Activated naive CD4-positive, alpha-beta T cell treated with anti-CD3 and anti-CD28 coated beads, Interleukin-2, amount 50 U/mL, for 16 hours (primary cell): ENCODE measurements around the gene OR2AT4.
"Not testable (repeated sequence)": the region's sequence is repeated elsewhere in the genome, so short reads cannot be mapped to it uniquely, and the experiment has no call there.

Experiments used
- DNase-seq: peaks from one replicate; pipeline ENCODE4 v3.0.0-alpha.2; 2020

The OR2AT4 gene

DNA sequence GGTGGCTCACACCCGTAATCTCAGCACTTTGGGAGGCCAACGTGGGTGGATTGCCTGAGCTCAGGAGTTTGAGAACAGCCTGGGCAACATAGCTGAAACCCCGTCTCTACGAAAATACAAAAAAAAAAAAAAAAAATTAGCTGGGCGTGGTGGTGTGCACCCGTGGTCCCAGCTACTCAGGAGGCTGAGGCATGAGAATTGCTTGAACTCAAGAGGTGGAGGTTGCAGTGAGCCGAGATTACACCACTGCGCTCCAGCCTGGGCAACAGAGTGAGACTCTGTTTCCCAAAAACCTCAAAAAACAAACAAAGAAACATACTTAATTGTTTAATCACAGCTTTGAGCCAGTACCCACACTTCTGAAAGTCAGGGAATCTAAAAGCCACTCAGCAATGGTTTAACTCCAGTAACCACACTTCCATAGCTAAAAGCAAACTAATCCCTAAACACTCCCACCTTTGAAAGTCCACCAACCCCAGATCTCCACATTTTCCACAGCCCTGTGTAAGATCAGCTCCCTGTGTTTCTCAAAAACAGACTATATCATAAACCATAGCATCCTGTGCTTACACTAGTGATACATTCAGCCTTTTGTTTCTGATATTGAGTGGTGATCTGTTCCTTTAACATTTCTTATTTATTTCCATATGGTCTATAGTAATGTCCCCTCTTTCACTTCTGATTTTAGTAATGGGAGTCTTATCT is 4.9 kb upstream of the OR2AT4 start:
- no peak for DNase-seq

DNA sequence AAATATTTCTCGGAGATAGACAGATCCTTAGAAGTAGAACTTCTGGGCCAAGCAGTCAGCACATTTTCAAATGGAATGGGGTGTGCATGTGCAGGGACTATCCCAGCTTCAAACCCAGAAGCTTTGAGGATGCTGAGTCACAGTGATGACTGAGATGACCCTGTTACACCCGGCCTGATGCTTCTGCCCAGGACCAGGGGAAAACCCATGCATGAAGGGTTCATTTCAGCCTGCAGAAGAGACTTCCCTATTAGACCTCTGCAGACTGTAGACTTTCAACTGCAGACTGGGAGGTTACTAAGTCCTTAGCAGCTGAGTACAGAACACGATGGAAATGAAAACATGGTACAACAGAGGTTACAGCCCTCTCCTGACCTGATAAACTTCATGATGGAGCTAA is 3.6 kb upstream of the OR2AT4 start:
- DNase-seq: no peak

DNA sequence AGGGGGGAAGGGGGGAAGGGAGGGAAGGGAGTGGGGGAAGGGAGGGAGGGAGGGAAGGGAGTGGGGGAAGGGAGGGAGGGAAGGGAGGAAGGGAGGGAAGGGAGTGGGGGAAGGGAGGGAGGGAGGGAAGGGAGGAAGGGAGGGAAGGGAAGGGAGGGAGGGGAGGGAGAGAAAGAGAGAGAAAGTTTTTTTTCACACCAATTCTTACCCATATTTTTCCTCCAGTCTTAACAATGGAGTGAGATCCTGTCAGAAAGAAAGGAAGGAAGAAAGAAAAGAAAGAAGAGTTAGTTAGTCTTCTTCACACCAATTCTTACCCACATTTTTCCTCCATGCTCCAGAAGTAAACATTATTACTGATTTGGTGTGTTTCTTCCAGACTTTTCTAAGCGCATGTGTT is 3.0 kb upstream of the OR2AT4 start:
- no peak for DNase-seq

DNA sequence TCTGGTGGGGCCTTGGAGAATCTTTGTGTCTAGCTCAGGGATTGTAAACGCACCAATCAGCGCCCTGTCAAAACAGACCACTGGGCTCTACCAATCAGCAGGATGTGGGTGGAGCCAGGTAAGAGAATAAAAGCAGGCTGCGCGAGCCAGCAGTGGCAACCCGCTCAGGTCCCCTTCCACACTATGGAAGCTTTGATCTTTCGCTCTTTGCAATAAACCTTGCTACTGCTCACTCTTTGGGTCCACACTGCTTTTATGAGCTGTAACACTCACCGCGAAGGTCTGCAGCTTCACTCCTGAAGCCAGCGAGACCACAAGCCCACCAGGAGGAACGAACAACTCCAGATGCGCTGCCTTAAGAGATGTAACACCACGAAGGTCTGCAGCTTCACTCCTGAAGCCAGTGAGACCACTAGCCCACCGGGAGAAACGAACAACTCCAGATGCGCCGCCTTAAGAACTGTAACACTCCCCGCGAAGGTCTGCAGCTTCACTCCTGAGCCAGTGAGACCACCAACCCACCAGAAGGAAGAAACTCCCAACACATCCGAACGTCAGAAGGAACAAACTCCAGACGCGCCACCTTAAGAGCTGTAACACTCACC is 2.3 kb upstream of the OR2AT4 start:
- not testable (repeated sequence) for DNase-seq

DNA sequence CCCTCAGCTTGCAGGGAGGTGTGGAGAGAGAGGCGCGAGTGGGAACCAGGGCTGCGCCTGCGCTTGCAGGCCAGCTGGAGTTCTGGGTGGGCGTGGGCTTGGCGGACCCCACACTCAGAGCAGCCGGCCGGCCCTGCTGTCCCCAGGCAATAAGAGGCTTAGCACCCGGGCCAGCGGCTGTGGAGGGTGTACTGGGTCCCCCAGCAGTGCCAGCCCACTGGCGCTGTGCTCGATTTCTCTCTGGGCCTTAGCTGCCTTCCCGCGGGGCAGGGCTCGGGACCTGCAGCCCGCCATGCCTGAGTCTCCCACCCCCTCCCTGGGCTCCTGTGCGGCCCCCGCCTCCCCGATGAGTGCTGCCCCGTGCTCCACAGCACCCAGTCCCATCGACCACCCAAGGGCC is 1.5 kb upstream of the OR2AT4 start:
- DNase-seq: not testable (repeated sequence)

DNA sequence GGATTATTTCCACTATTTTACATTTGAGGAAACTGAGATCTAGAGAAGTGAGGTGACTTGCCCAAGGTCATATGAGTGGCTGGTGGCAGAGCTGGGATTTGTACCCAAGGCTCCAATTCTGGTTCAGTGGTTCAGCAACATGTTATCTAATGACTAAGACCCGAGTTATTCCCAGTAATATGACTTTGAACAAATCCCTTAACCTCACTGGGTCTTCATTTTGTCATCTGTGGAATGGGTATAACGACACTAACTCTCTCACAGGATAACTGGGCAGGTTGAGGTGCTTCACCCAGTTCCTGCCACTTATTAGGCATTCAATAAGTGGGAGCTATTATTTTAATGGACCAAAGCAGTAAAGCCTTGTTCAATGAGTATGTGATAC is 489 bp upstream of the OR2AT4 start:
- DNase-seq: no peak

DNA sequence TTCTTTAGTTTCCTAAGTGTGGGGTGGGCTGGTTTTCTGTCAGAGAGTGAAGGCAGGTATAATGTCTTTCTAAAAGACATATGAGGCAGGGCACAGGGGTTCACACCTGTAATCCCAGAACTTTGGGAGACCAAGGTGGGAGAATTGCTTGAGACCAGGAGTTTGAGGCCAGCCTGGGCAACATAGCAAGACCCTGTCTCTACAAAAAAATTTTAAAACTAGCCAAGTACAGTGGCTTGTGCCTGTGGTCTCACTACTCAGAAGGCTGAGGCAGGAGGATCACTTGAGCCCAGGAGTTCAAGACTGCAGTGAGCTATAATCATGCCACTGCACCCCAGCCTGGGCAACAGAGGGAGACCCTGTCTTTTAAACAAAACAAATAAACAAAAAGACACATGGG is 2.3 kb downstream of the OR2AT4 start:
- not testable (repeated sequence) for DNase-seq

DNA sequence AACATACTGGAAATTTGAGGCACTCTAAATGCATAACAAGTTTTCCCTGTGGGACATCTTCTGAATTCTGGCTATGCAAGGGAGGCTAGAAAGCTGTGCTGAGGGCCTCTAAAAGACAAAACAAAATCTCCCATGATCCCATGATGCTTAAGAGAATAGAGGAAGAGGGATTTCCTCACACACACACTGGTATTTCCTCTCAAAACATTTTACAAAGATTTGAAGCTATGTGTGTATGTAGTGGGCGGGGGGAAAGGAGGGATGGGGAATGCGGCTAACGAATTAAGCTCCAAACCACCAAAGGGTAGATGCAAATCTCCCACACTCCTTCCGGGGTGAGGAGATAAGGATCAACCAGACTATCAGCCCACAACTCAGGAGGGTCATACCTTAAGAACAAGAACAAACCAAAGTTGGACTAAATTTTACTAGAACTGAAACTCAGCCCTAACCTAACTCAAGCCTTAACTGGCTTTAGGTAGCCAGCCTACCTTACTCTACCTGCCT is 6.0 kb downstream of the OR2AT4 start:
- DNase-seq: no peak

DNA sequence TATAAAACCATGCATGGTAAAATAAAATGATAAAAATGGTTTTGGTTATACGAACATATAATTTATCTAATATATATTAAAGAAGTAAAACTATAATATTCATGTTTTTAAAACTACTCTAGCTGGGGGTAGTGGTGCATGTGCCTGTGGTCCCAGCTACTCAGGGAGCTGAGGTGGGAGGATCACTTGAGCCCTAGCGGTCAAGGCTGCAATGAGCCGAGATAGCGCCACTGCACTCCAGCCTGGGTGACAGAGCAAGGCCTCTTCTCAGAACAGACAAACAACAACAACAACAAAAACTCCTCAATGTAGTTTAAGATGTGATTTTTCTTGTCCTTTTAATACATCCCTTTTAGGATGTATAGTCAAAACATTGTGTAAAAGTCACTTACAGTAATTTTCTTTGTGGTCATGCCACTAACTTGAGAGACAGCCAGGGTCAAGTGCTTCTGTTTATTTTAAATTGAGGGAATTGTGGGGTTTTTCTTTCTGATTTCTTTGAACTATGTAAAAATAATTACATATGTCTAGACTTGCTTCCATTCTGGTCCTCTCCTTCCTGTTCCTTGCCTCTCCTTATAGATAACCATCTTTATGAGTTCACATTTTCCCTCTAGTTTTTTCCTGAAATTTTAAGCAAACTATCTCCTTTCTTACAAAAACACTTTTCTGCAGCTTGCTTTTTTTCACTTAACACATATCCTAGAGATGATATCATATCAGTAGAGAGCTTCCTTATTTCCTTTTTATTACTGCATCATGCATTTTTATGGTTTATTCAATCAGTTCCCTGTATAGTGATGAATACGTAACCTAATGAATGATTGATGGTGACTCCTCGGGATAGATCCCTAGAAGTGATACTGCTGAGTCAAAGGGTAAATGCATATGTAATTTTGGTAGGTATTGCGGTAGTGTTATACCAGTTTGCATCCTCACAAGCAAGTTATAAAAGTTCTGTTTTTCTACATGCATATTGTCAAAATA is 9.1 kb downstream of the OR2AT4 start:
- DNase-seq: no peak

DNA sequence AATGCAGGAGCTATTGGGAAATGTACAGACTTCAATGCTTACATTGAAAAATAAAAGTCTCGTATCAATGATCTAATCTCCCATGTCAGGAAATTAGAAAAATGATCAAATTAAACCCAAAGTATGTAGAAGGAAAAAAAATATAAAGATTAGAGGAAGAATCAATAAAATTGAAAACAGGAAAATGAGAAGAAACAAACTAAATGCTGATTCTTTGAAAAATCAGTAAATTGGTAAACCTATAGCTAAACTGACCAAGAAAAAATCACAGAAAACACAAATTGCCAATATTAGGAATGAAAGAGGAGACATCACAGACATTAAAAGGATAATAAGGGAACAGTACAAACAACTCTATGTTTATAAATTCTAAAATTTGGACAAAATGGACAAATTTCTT is 11.8 kb downstream of the OR2AT4 start:
- DNase-seq: no peak

DNA sequence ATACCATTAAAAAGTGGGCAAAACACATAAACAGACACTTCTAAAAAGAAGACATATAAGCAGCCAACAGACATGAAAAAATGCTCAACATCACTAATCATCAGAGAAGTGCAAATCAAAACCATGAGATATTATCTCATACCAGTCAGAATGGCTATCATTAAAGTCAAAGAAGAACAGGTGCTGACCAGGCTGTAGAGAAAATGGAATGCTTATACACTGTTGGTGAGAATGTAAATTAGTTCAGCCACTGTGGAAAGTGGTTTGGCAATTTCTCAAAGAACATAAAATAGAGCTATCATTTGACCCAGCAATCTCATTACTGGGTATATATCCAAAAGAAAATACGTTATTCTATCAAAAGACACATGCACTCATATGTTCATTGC is 13.5 kb downstream of the OR2AT4 start:
- no peak for DNase-seq

DNA sequence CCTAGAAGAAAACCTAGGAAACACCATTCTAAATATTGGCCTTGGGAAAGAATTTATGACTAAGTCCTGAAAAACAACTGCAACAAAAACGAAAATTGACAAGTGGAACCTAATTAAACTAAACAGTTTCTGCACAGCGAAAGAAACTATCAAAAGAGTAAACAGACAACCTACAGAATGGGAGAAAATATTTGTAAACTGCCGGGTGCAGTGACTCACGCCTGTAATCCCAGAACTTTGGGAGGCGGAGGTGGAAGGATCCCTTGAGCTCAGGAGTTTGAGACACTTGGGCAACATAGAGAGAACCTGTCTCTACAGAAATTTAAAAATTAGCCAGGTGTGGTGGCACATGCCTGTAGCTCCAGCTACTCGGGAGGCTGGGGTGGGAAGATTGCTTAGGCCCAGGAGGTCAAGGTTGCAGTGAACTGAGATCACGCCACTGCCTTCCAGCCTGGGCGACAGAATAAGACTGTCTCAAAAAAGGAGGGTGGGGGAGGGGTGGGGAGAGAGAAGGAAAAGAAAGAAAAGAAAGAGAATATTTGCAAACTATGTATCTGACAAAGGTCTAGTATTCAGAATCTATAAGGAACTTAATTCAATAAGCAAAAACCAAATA is 14.0 kb downstream of the OR2AT4 start:
- no peak for DNase-seq

DNA sequence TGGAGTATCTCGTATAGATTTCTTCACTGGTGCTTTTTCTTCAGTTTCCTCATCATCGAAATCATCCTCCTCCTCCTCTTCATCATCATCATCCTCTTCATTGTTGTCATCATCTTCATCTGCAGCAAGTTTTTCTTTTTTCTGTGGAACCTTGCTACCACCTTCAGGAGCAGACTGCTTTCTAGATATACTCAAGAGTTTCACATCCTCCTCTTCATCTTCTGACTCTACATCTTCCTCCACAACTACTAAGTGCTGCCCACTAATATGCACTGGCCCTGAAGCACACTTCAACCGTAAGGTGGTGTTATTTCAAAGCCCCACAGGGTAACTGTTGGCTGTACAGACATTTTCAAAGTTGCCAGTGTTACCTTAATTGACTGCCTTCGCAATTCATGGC is 17.1 kb downstream of the OR2AT4 start:
- DNase-seq: no peak

DNA sequence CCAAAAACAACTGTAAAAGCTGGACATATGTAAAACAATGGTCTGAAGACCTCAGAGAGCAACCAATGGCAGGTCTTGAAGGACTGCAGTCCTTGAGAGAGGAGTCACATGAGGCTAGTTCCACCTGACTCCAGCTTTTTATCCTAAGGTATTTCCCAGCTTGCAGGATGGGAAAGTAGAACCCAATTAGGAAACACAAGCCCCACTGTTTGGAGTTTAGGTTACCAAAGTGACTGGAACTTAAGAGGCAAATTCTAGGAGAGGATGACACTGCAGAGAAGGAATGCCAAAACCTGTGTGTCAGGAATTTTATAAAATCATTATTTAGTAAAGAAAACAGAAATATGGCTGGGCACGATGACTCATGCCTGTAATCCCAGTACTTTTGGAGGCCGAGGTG is 18.4 kb downstream of the OR2AT4 start:
- no peak for DNase-seq

DNA sequence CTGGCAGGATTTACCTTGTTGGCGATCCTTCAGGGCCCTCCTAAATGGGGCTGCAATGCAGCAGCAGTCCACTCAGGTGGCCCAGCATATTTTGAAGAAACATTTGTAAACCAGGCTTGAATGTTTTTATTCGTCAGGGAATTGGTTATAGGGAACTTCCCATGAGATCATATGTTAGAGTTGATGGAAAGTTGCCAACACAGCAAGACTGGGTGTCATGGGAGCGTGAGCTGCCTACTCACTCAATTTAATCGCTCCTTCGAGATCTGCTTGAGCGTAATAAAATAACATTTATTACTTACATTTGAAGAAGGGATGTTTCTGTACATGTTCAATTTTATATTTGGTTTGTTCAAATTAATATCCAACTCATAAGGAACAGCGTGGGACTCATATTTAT is 19.4 kb downstream of the OR2AT4 start:
- DNase-seq: no peak

DNA sequence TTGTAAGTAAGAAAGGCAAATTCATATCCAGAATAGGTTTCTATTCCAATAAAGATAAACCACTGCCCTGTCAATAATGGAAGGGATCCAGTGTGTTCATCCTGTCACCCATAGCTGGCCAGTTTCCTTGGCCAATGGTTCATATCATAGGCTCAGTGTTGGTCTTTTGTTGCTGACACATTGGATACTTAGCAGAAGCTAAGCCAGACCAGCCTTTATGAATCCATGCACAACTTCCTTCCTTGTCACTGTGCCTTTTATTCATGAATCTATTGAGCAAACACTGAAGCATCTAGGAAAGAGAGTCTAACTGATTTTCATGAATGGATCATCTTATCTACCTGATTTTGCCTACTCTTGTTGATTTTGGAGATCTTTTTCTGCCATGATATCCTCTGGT is 20.0 kb downstream of the OR2AT4 start:
- no peak for DNase-seq

DNA sequence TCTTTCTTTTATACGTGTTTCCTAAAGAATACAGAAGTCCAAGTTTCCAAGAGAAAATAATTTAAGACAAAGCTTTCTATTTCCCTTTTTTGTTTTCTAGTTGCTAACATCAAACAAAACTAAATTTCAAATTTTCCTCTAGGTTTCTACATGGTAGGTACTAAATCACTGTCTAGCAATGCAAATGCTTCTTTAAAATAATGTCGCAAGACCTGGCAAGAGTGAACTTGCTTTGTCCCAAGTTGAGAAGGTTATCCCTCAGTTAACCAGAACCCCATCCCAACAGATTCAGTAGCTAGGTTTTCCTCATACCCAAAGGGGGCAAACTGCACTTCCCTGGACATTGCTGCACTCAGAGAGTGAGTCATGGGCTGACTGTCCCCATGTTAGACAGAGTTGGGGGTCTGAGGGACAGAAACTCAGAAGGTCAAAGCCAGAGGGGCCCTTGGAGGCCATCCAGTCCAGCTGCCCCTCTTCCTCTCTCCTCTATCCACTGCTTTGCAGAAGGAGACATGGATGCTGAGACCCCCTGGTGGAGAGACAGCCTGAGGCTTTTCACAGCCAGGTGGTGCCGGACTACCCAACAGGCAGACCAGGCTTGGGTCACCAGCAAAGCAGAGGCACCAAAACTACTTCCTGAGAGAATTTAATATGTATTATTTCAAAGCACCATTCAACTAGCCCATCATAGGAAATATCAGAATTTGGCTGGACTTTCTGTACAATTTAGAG is 23.1 kb downstream of the OR2AT4 start:
- DNase-seq: no peak

DNA sequence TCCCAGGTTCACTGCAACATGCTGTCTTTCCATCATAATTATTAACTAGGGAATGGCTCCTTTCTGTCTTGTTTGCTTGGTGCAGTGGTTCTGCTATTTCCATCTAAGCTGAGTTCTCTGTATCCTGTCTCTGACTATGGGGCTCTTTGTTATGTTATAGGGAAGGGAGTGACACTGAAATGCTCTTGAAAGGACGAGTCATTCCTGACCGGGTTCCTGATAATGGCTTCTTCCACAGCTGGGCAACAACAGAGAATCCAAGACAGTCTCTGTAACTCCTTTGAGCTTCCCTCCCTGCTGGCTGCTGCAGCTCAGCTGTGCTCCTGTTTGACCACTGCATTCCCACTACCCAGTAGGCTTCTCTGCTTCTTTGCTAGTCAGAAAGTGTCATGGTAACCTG is 24.1 kb downstream of the OR2AT4 start:
- no peak for DNase-seq

DNA sequence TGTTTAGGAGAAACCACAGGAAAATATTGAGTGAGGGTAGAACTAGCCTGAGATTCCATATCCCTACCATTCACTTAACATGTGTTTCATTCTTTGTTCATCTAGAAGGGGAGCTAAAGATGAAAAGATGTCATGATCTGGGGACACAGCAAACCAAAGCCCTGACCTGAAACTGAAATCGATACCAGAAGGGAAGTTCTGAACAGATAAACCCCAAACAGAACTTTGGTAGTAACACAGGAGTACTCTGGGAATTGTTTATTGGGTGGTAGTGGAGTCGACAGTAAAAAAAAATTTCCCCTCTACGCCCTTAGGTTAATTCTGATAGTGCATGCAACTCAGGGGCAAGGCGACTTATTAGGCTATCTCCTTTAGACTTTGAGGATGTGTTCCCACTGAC is 27.2 kb downstream of the OR2AT4 start:
- DNase-seq: no peak

DNA sequence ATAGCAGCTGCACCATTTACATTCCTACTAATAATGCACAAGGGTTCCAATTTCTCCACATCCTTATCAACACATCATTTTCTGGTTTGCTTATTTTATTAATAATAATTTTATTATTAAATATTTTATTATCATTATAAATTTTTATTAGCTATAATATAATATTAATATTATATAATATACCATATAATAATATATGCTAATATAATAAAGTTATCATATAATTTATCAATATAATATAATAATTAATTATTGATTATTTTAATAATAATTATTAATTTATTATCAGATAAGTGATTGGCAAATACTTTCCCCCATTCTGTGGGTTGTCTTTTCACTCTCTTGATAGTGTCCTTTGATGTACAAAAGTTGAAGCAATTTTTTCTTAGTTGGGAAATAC is 27.7 kb downstream of the OR2AT4 start:
- no peak for DNase-seq

DNA sequence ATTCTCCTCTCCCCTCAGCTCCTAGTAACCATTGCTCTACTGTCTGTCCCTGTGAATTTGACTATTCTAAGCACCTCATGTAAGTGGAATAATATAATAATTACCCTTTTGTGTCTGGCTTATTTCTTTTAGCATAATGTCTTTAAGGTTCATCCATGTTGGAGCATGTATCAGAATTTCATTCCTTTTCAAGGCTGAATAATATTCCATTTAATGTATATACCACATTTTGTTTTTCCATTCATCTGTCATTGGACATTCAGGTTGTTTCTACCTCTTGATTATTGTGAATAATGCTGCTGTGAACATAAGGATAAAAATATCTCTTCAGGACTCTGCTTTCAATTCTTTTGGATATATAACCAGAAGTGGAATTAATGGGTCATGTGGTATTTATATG is 28.1 kb downstream of the OR2AT4 start:
- DNase-seq: no peak

DNA sequence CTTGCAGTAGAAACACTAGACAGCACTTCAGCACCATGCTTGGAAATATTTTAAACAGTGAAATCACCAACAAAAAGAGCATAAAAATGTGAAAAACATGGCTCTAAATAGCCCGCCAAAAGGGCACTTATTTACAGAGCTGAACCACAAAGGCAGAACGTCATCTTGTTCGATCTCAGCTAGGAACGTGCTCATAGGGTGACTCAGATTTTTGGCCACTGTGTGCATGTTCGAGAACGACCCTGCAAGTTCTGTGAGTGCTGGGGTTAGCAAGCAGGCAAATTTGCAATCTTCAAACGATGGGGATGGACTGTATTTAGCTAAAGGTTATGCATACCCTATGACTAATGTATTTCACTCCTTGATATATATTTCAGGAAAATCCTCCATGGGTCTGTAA is 30.6 kb downstream of the OR2AT4 start:
- DNase-seq: no peak
